NB4 (cell line): ENCODE measurements around the gene SYNCRIP.
"Not testable (repeated sequence)": the region's sequence is repeated elsewhere in the genome, so short reads cannot be mapped to it uniquely, and the experiment has no call there.

ENCODE experiments used
- DNase-seq: peaks from one replicate; pipeline ENCODE4 v3.0.0; 2010; ENCODE audit warnings: low read depth
- H3K4me3 ChIP-seq: one replicate; pipeline ENCODE4 v1.5.1; 2011; ENCODE audit warnings: mild to moderate bottlenecking, low read depth, low read length, moderate library complexity
- MYC ChIP-seq: IDR thresholded peaks from 2 replicates; pipeline ENCODE4 v1.6.1; 2011; ENCODE audit warnings: low read depth, low read length
- POLR2A ChIP-seq: IDR thresholded peaks from 2 replicates; pipeline ENCODE4 v1.6.1; 2011; ENCODE audit warnings: mild to moderate bottlenecking; ENCODE audit not compliant: insufficient read length; ENCODE audit errors: extremely low read depth
- TF ChIP-seq, protein P1 (sequence below): IDR thresholded peaks from one replicate; pipeline ENCODE4 v1.5.1; 2012; ENCODE audit warnings: low read depth, low read length
- TF ChIP-seq, protein P2 (sequence below): IDR thresholded peaks from 2 replicates; pipeline ENCODE4 v1.6.1; 2011; ENCODE audit warnings: low read depth, low read length

Gene SYNCRIP

DNA sequence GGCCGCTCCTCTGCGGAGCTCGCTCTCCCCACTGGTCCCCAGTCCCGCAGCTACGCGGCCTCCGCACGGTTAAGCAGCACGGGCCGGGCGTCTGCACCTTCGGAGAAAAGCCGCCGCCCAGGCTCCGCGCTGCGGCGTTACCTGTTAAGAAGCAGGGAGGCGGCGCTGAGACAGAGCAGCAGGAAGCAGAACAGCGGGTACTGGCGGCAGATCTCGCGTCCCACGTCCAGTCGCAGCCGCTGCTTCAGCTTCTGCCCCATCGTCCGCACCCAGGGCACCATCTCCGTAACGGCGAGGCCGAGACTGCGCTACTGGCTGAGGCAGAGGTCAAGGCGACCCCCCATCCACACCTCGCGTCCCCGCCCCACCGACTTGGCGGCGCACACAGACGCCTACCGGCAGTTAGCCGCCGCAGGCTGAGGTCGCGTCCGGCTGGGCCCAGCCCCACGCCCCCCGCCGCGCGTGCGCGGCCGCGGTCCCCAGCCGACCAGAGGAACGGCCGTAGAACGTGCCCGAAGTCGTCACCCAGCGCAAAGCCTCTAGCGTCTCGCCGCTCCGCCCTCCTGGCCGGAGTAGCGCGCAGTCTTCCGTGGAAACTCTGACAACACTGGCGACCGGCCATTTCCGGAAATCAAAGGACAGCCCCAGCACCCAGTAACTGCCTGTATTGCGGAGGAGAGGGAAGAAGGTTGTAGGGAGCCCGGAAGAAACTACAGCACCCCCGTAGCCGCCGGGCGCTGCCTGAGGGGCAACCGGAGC lies 49.1 kb downstream of the SYNCRIP start, which contains the start of gene SNX14:
Gene SNX14, minus strand, starts transcription at position 421 of the 759 bp plus-strand sequence. Its CDS starts 140 bp downstream, at position 281.
- TF ChIP-seq POLR2A (peak; percentile 81), MYC (peak; percentile 87)
- TF ChIP-seq, protein P1, sequence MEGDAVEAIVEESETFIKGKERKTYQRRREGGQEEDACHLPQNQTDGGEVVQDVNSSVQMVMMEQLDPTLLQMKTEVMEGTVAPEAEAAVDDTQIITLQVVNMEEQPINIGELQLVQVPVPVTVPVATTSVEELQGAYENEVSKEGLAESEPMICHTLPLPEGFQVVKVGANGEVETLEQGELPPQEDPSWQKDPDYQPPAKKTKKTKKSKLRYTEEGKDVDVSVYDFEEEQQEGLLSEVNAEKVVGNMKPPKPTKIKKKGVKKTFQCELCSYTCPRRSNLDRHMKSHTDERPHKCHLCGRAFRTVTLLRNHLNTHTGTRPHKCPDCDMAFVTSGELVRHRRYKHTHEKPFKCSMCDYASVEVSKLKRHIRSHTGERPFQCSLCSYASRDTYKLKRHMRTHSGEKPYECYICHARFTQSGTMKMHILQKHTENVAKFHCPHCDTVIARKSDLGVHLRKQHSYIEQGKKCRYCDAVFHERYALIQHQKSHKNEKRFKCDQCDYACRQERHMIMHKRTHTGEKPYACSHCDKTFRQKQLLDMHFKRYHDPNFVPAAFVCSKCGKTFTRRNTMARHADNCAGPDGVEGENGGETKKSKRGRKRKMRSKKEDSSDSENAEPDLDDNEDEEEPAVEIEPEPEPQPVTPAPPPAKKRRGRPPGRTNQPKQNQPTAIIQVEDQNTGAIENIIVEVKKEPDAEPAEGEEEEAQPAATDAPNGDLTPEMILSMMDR = no peak
- TF ChIP-seq, protein P2, sequence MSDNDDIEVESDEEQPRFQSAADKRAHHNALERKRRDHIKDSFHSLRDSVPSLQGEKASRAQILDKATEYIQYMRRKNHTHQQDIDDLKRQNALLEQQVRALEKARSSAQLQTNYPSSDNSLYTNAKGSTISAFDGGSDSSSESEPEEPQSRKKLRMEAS = peak; percentile 76
- H3K4me3 ChIP-seq = peak within 1 kb of the TSS; percentile 88

DNA sequence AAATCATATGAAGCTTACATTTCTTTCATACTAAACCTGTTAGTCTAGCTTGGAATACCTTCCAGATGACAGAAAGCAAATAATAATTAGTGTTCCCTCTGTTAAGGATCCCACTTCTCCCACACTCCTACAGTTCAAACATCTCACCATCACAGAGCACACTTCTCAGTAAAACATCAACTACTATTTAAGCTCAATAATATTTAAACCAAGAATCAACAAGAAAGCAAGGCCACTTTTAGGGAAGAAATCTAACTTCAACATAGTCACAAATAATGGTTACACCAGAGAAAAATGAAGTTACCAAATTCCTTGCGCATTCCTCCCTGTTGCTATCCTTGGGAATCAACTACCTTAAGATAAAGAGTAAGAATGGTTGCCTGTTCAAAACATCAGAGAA lies 50.7 kb downstream of the SYNCRIP start:
- H3K4me3 ChIP-seq = peak overlapping the region; percentile 88
- TF ChIP-seq, protein P2 = no peak
- TF ChIP-seq MYC (no peak), POLR2A (no peak)
- TF ChIP-seq, protein P1 = no peak
- no peak for DNase-seq

More for the DNA sequence above, 49.1 kb downstream of the SYNCRIP start, which contains the start of gene SNX14:
- DNase-seq = peak; percentile 97

DNA sequence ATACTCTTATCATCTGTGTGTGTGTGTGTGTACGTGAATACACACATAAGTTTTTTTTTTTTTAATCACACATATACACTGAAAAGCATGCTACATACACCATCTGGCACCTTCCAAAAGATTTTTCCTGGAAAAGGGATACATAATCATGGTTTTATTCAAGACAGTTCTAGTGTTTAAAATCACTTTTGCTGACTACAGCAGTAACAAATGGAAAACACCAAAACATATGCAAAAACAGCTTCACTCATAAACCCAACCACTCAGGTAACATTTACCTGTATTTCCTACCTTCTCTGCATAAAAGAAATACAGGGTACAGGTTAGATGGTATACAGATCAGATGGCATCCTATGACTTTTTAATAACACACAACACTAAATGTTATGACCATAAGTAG lies 51.5 kb downstream of the SYNCRIP start:
- TF ChIP-seq, protein P1 = no peak
- TF ChIP-seq MYC (no peak), POLR2A (no peak)
- TF ChIP-seq, protein P2 = no peak
- H3K4me3 ChIP-seq = peak overlapping the region; percentile 1
- no peak for DNase-seq

DNA sequence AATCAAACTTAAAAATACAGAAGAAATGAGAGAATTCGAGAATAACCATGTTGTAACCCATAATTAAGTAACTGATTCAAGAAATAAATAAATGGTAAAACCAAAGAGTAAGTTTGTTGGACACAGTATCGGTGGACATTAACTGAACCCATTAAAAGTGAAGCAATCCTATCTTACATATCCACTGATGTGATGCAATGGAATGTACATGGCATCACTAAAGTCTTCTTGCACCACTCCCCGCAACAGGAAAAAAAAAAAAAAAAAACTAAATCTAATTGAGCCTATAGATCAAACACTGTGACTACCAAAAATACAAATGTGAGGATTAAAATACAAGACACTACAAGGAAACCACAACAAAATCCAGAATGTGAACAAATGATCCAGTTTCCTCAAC lies 56.9 kb downstream of the SYNCRIP start:
- peak; percentile 29 for DNase-seq
- TF ChIP-seq, protein P1 = no peak
- TF ChIP-seq MYC (no peak), POLR2A (no peak)
- TF ChIP-seq, protein P2 = no peak
- H3K4me3 ChIP-seq = no peak overlapping the region

DNA sequence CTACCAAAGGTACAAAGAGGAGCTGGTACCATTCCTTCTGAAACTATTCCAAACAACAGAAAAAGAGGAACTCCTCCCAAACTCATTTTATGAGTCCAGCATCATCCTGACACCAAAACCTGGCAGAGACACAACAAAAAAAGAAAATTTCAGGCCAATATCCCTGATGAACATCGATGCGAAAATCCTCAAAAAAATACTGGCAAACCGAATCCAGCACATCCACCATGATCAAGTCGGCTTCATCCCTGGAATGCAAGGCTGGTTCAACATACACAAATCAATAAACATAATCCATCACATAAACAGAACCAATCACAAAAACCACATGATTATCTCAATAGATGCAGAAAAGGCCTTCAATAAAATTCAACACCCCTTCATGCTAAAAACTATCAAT lies 59.9 kb downstream of the SYNCRIP start:
- DNase-seq, H3K4me3 ChIP-seq: not testable (repeated sequence)

DNA sequence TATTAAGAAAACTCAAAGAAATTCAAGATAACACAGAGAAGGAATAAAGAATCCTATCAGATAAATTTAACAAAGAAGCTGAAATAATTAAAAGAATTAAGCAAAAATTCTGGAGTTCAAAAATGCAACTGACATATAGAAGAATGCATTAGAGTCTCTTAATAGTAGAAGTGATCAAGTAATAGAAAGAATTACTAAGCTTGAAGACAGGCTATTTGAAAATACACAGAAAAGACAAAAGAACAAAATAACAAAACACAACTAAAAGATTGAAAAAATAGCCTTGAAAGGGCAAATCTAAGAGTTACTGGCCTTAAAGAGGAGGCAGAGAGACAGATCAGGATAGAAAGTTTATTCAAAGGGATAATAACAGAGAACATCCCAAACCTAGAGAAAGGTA lies 61.1 kb downstream of the SYNCRIP start:
- TF ChIP-seq MYC (no peak), POLR2A (no peak)
- TF ChIP-seq, protein P1 = no peak
- TF ChIP-seq, protein P2 = no peak
- H3K4me3 ChIP-seq = no peak overlapping the region
- DNase-seq = no peak
